Measurements from ENCODE around the gene S100A8.

DNA sequence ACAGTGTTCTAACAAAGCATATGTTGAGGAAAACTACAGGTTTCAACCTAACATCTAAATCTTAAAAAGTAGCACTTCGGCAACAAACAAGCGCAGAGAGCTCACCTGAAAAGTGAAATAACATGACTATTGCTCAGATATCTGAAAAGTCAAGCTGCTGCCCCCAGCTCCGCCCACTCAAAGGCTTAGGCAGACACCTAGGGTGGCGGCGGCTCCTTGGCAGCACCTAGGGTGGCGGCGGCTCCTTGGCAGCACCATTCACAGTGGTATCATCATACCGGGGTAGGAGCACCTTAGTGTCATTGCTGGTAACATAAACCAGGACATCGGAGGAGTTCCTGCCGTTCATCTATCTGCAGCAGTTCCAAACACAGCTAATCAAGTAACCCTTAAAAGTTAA, 11.3 kb downstream of the S100A8 start:
- TF ChIP-seq, protein P1, sequence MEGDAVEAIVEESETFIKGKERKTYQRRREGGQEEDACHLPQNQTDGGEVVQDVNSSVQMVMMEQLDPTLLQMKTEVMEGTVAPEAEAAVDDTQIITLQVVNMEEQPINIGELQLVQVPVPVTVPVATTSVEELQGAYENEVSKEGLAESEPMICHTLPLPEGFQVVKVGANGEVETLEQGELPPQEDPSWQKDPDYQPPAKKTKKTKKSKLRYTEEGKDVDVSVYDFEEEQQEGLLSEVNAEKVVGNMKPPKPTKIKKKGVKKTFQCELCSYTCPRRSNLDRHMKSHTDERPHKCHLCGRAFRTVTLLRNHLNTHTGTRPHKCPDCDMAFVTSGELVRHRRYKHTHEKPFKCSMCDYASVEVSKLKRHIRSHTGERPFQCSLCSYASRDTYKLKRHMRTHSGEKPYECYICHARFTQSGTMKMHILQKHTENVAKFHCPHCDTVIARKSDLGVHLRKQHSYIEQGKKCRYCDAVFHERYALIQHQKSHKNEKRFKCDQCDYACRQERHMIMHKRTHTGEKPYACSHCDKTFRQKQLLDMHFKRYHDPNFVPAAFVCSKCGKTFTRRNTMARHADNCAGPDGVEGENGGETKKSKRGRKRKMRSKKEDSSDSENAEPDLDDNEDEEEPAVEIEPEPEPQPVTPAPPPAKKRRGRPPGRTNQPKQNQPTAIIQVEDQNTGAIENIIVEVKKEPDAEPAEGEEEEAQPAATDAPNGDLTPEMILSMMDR (IDR thresholded peaks at IDR 0.05; ENCODE audit: low read depth, low read length) = no peak
- no peak for TF ChIP-seq EZH2phosphoT487 (IDR thresholded peaks at IDR 0.05; ENCODE audit: low read depth)

Measured in OCI-LY3 (cell line).